ENCODE results near the gene APBA2. TPM values are rescaled to one million over a fixed set of nuclear protein-coding genes. Genes with fewer than 3 reads are reported as not detected.

The APBA2 gene
- polyA plus RNA-seq, 1 donor: 3.5 TPM

GRCh38 chr15:29127506-29128430 lies 242.0 kb downstream of the APBA2 start:
- Histone ChIP-seq H3K27ac (ENCODE audit: low read length) (no peak overlapping the region), H3K4me3 (ENCODE audit: low read length) (no peak overlapping the region), H3K4me1 (ENCODE audit: control insufficient read depth, insufficient read depth, low read length) (peaks cover 2% of the 10 kb centered on the region), H3K36me3 (ENCODE audit: control insufficient read depth, insufficient read depth, low read length) (no peaks in the 10 kb centered on the region), H3K9me3 (ENCODE audit: control insufficient read depth, low read depth, low read length) (no peaks in the 10 kb centered on the region), H3K27me3 (ENCODE audit: control insufficient read depth, insufficient read depth, low read length) (peaks cover 5% of the 10 kb centered on the region)
- no CpG with 5 or more reads among the region's 19 CpGs for WGBS (ENCODE audit: insufficient coverage, low lambda C conversion rate)
- DNase-seq: no peak

- no peak overlapping the region for H3K27ac ChIP-seq (ENCODE audit: low read length)
- WGBS (ENCODE audit: insufficient coverage, low lambda C conversion rate): no CpG with 5 or more reads among the region's 11 CpGs
- DNase-seq: no peak
- H3K4me3 ChIP-seq (ENCODE audit: low read length): no peak overlapping the region
- H3K9me3 ChIP-seq (ENCODE audit: control insufficient read depth, low read depth, low read length): no peaks in the 10 kb centered on the region
- peaks cover 5% of the 10 kb centered on the region for H3K27me3 ChIP-seq (ENCODE audit: control insufficient read depth, insufficient read depth, low read length)
- H3K36me3 ChIP-seq (ENCODE audit: control insufficient read depth, insufficient read depth, low read length): no peaks in the 10 kb centered on the region
- H3K4me1 ChIP-seq (ENCODE audit: control insufficient read depth, insufficient read depth, low read length): peaks cover 2% of the 10 kb centered on the region
These were observed 242.9 kb downstream of the APBA2 start for GRCh38 chr15:29128671-29129070.

- Histone ChIP-seq H3K9me3 (ENCODE audit: control insufficient read depth, low read depth, low read length) (no peaks in the 10 kb centered on the region), H3K36me3 (ENCODE audit: control insufficient read depth, insufficient read depth, low read length) (no peaks in the 10 kb centered on the region), H3K4me1 (ENCODE audit: control insufficient read depth, insufficient read depth, low read length) (no peaks in the 10 kb centered on the region), H3K4me3 (ENCODE audit: low read length) (no peak overlapping the region), H3K27me3 (ENCODE audit: control insufficient read depth, insufficient read depth, low read length) (peaks cover 5% of the 10 kb centered on the region), H3K27ac (ENCODE audit: low read length) (no peak overlapping the region)
- DNase-seq: no peak
- no CpG with 5 or more reads among the region's 10 CpGs for WGBS (ENCODE audit: insufficient coverage, low lambda C conversion rate)
These were observed 243.4 kb downstream of the APBA2 start for GRCh38 chr15:29129221-29129620.

GRCh38 chr15:29129926-29130325 lies 244.2 kb downstream of the APBA2 start:
- H3K27ac ChIP-seq (ENCODE audit: low read length): no peak overlapping the region
- H3K27me3 ChIP-seq (ENCODE audit: control insufficient read depth, insufficient read depth, low read length): peaks cover 5% of the 10 kb centered on the region
- H3K4me1 ChIP-seq (ENCODE audit: control insufficient read depth, insufficient read depth, low read length): no peaks in the 10 kb centered on the region
- no peaks in the 10 kb centered on the region for H3K9me3 ChIP-seq (ENCODE audit: control insufficient read depth, low read depth, low read length)
- no peak for DNase-seq
- no CpG with 5 or more reads among the region's 11 CpGs for WGBS (ENCODE audit: insufficient coverage, low lambda C conversion rate)
- H3K36me3 ChIP-seq (ENCODE audit: control insufficient read depth, insufficient read depth, low read length): no peaks in the 10 kb centered on the region
- H3K4me3 ChIP-seq (ENCODE audit: low read length): no peak overlapping the region

GRCh38 chr15:29130476-29130875 lies 244.7 kb downstream of the APBA2 start:
- 72% methylated on average over 2 of the region's 6 CpGs for WGBS (ENCODE audit: insufficient coverage, low lambda C conversion rate)
- DNase-seq: no peak
- no peaks in the 10 kb centered on the region for H3K36me3 ChIP-seq (ENCODE audit: control insufficient read depth, insufficient read depth, low read length)

GRCh38 chr15:29130951-29131839 lies 245.4 kb downstream of the APBA2 start:
- Histone ChIP-seq H3K9me3 (ENCODE audit: control insufficient read depth, low read depth, low read length) (no peaks in the 10 kb centered on the region), H3K4me3 (ENCODE audit: low read length) (no peak overlapping the region), H3K27ac (ENCODE audit: low read length) (no peak overlapping the region), H3K27me3 (ENCODE audit: control insufficient read depth, insufficient read depth, low read length) (peaks cover 5% of the 10 kb centered on the region), H3K36me3 (ENCODE audit: control insufficient read depth, insufficient read depth, low read length) (no peaks in the 10 kb centered on the region), H3K4me1 (ENCODE audit: control insufficient read depth, insufficient read depth, low read length) (no peaks in the 10 kb centered on the region)
- no peak for DNase-seq
- no CpG with 5 or more reads among the region's 19 CpGs for whole genome bisulfite sequencing (ENCODE audit: insufficient coverage, low lambda C conversion rate)

More at GRCh38 chr15:29130476-29130875, 244.7 kb downstream of the APBA2 start:
- Histone ChIP-seq H3K9me3 (ENCODE audit: control insufficient read depth, low read depth, low read length) (no peaks in the 10 kb centered on the region), H3K4me1 (ENCODE audit: control insufficient read depth, insufficient read depth, low read length) (no peaks in the 10 kb centered on the region), H3K4me3 (ENCODE audit: low read length) (no peak overlapping the region), H3K27me3 (ENCODE audit: control insufficient read depth, insufficient read depth, low read length) (peaks cover 5% of the 10 kb centered on the region), H3K27ac (ENCODE audit: low read length) (no peak overlapping the region)

- Histone ChIP-seq H3K36me3 (ENCODE audit: control insufficient read depth, insufficient read depth, low read length) (no peaks in the 10 kb centered on the region), H3K4me1 (ENCODE audit: control insufficient read depth, insufficient read depth, low read length) (no peaks in the 10 kb centered on the region), H3K27me3 (ENCODE audit: control insufficient read depth, insufficient read depth, low read length) (peaks cover 5% of the 10 kb centered on the region), H3K9me3 (ENCODE audit: control insufficient read depth, low read depth, low read length) (no peaks in the 10 kb centered on the region), H3K27ac (ENCODE audit: low read length) (no peak overlapping the region), H3K4me3 (ENCODE audit: low read length) (no peak overlapping the region)
- WGBS (ENCODE audit: insufficient coverage, low lambda C conversion rate): no CpG with 5 or more reads among the region's 23 CpGs
- DNase-seq: no peak
These were observed 246.2 kb downstream of the APBA2 start for GRCh38 chr15:29131840-29132420.

- DNase-seq: no peak
- Histone ChIP-seq H3K27me3 (ENCODE audit: control insufficient read depth, insufficient read depth, low read length) (peaks cover 5% of the 10 kb centered on the region), H3K27ac (ENCODE audit: low read length) (no peak overlapping the region), H3K4me3 (ENCODE audit: low read length) (no peak overlapping the region), H3K9me3 (ENCODE audit: control insufficient read depth, low read depth, low read length) (no peaks in the 10 kb centered on the region), H3K4me1 (ENCODE audit: control insufficient read depth, insufficient read depth, low read length) (no peaks in the 10 kb centered on the region), H3K36me3 (ENCODE audit: control insufficient read depth, insufficient read depth, low read length) (no peaks in the 10 kb centered on the region)
- WGBS (ENCODE audit: insufficient coverage, low lambda C conversion rate): no CpG with 5 or more reads among the region's 14 CpGs
These were observed 247.0 kb downstream of the APBA2 start for GRCh38 chr15:29132735-29133181.

- DNase-seq: no peak
- H3K27ac ChIP-seq (ENCODE audit: low read length): no peak overlapping the region
- H3K27me3 ChIP-seq (ENCODE audit: control insufficient read depth, insufficient read depth, low read length): peaks cover 5% of the 10 kb centered on the region
- WGBS (ENCODE audit: insufficient coverage, low lambda C conversion rate): 95% methylated on average over 4 of the region's 8 CpGs
- H3K36me3 ChIP-seq (ENCODE audit: control insufficient read depth, insufficient read depth, low read length): no peaks in the 10 kb centered on the region
- no peak overlapping the region for H3K4me3 ChIP-seq (ENCODE audit: low read length)
- H3K4me1 ChIP-seq (ENCODE audit: control insufficient read depth, insufficient read depth, low read length): no peaks in the 10 kb centered on the region
- H3K9me3 ChIP-seq (ENCODE audit: control insufficient read depth, low read depth, low read length): no peaks in the 10 kb centered on the region
These were observed 247.5 kb downstream of the APBA2 start for GRCh38 chr15:29133321-29133720.

GRCh38 chr15:29133791-29134190 lies 248.0 kb downstream of the APBA2 start:
- H3K4me3 ChIP-seq (ENCODE audit: low read length): no peak overlapping the region
- no CpG with 5 or more reads among the region's 5 CpGs for WGBS (ENCODE audit: insufficient coverage, low lambda C conversion rate)

More at GRCh38 chr15:29133791-29134190, 248.0 kb downstream of the APBA2 start:
- H3K27ac ChIP-seq (ENCODE audit: low read length): no peak overlapping the region
- H3K27me3 ChIP-seq (ENCODE audit: control insufficient read depth, insufficient read depth, low read length): peaks cover 5% of the 10 kb centered on the region
- H3K9me3 ChIP-seq (ENCODE audit: control insufficient read depth, low read depth, low read length): no peaks in the 10 kb centered on the region
- no peaks in the 10 kb centered on the region for H3K36me3 ChIP-seq (ENCODE audit: control insufficient read depth, insufficient read depth, low read length)
- no peak for DNase-seq
- H3K4me1 ChIP-seq (ENCODE audit: control insufficient read depth, insufficient read depth, low read length): no peaks in the 10 kb centered on the region
